Fibroblast of skin of scalp (primary cell): ENCODE measurements around the gene SEMA5B.

Experiments used
- DNase-seq: peaks from one replicate; pipeline ENCODE4 v3.0.0-alpha.2; 2013

SEMA5B gene

GRCh38 chr3:122892118-122892960 lies 135.2 kb downstream of the SEMA5B start:
- DNase-seq = no peak

GRCh38 chr3:122890720-122891220 lies 136.8 kb downstream of the SEMA5B start:
- no peak for DNase-seq

- DNase-seq = peak; percentile 61
Measured at GRCh38 chr3:122890077-122890719, 137.4 kb downstream of the SEMA5B start.

GRCh38 chr3:122886946-122887345 lies 140.6 kb downstream of the SEMA5B start:
- DNase-seq = no peak

GRCh38 chr3:122886251-122886650 lies 141.3 kb downstream of the SEMA5B start:
- no peak for DNase-seq

- DNase-seq = no peak
Measured at GRCh38 chr3:122882361-122882947, 145.1 kb downstream of the SEMA5B start.

- DNase-seq = no peak
Measured at GRCh38 chr3:122880624-122881023, 146.9 kb downstream of the SEMA5B start.

- DNase-seq = no peak
Measured at GRCh38 chr3:122880173-122880572, 147.4 kb downstream of the SEMA5B start.

GRCh38 chr3:122875547-122876127 lies 151.9 kb downstream of the SEMA5B start:
- no peak for DNase-seq

- DNase-seq = no peak
Measured at GRCh38 chr3:122873741-122874515, 153.6 kb downstream of the SEMA5B start.

- DNase-seq = no peak
Measured at GRCh38 chr3:122868322-122868721, 159.2 kb downstream of the SEMA5B start.

GRCh38 chr3:122864498-122864897 lies 163.1 kb downstream of the SEMA5B start:
- peak; percentile 13 for DNase-seq

GRCh38 chr3:122862381-122862780 lies 165.2 kb downstream of the SEMA5B start:
- DNase-seq = no peak
